HG02938 (cell line): ENCODE data around the gene SLC10A7.

Experiments used
- ATAC-seq: cut with Tn5 transposase; IDR thresholded peaks from one replicate; pipeline ENCODE4 v1.9.1; 2021; ENCODE audit warnings: mild to moderate bottlenecking, moderate library complexity; ENCODE audit not compliant: unreplicated experiment

SLC10A7 gene

GRCh38 chr4:146229406-146229805 lies 292.3 kb downstream of the SLC10A7 start:
- no peak for ATAC-seq

DNA sequence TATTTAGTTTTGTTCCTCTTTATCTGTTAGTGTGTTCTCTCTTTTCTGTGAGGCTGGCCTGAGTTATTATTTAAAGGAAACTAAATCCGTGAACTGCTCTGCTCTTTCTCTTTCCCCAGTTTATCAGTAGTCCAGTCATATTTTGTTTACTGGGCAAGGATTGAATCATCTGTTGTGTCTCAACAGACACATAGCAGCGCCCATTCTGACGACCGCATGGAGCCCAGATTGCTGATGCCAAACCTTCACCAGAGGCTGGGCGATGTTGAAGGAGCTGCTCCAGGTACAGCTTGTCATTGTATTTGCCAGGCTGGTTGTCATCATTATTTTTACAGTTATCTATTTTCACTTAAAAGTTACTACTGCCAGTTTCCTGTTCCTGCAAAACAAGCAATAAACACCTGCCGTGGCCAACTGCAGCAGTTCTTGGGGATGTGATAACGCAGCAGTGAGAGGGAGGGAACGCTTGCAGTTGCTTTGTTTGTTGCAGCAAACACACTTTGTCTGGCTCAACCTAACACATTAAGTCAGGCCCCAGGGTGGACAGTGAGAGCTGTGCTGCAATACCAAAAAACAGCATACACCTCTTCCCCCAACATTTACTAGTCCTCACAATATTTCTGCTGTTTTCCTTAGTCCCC lies 297.3 kb downstream of the SLC10A7 start:
- ATAC-seq: no peak

GRCh38 chr4:146222313-146222712 lies 299.4 kb downstream of the SLC10A7 start:
- no peak for ATAC-seq

DNA sequence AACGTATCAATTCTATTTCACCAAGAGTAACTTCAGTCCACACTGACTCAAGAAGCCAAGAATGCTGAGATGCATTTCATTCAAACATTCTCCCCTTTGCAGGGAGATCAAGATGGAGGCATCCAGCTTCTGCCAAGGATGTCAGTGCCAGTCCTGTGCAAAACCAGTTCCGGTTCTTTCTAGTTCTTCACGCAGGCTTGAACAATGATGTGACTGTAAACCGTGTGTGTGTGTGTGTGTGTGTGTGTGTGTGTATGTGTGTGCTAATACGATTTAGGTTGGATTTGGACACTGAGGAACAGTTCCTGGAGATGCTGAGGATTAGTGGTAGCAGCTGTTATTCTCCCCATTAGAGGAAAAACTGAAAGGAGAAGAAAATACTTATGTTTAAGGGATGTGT lies 307.5 kb downstream of the SLC10A7 start, which contains the start of gene REELD1:
Gene REELD1, plus strand, starts transcription at position 301 of the 400 bp plus-strand sequence. CDS start 2,415 bp downstream, outside the sequence.
- no peak for ATAC-seq

- ATAC-seq: no peak
These were observed 309.0 kb downstream of the SLC10A7 start for GRCh38 chr4:146212781-146213180.

DNA sequence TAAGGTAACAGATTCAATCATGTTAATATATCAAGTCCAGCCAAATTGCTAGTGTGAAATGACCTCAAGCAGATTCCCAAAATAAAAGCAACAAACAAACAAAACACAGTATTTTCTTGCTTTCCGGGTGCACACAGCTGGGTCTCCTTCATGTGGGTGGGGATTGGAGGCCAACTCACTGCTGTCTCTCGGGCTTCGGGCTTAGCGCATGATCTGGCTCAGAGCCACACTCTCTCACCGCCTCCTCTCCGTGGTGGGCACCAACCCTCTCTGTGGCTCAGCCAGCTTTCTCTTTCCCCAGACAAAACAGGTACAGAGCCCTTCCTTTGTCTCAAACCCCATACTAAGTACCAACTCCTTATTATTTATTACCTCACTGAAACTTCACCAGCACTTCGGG lies 310.3 kb downstream of the SLC10A7 start:
- ATAC-seq: no peak

GRCh38 chr4:146210890-146211289 lies 310.9 kb downstream of the SLC10A7 start:
- no peak for ATAC-seq

DNA sequence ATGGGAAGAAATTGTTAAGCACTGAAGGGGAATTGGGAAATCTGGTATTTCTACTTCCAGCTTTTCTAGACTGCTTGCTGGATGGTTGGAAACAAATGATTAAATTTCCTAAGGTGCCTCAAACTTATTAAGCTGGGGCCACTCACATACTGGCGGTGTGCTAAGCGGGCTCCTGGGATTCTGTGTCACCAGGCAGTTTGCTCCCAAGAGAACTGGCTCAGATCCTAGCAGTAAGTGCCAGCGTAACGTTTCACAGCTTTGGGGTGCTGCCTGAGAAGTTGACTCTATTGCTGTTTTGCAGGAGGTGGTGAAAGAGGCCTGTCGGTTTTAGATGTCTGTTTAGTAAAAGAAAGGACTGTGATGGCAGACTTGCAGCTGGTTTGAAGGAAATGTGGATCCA lies 314.3 kb downstream of the SLC10A7 start:
- no peak for ATAC-seq
